HG03095 (cell line): ENCODE data around the gene MTA3.

ENCODE experiments used
- ATAC-seq: cut with Tn5 transposase; IDR thresholded peaks from one replicate; pipeline ENCODE4 v1.9.1; 2021; ENCODE audit warnings: moderate library complexity; ENCODE audit not compliant: unreplicated experiment

The MTA3 gene

DNA sequence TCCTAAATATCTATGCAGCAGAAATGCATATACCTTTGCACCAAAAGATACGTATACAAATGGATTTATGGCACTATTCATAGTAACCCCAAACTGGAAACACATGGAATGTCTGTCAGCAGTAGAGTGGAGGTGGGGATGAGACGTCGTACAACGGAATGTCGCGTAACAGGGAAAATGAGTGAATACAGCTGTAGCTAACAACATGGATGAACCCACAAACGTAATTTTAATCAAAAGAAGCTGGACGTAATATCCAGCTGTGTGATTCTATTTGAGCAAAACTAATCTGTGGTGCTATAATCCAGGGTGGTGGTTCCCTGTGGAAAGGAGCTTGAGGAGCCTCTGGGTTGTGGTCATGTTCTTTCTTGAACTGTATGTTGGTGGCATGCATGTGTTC, 89.9 kb downstream of the MTA3 start:
- no peak for ATAC-seq

- no peak for ATAC-seq
These were observed 91.2 kb downstream of the MTA3 start for GRCh38 chr2:42659609-42660008.

DNA sequence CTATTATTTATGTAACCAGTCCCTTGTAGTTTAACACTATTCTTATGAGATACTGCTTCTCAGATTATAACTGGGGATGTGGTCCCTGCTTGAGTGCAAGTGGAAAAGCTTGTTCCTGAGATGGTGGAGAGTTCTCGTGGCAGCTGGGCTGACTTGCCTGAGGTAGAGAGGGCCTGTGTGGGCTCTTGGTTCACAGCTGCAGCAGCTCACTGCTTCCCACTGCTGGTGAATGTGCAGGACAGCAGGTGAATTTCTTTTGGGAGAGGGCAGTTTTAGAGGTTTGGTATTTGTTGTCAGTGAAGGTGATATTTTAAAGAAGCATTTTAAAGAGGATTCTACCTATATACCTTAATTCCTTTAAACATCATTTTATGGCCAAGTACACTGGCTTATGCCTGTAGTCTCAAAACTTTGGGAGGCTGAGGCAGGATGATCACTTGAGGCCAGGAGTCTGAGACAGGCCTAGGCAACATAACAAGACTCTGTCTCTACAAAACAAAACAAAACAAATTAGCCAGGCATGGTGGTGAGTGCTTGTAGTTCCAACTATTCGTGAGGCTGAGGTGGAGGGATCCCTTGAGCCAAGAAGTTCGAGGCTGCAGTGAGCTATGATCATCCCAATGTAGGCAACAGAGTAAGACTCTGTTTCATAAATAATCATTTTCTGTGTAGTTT, 94.8 kb downstream of the MTA3 start:
- ATAC-seq, result peak; percentile 62

GRCh38 chr2:42663828-42664227, 95.4 kb downstream of the MTA3 start:
- ATAC-seq, result peak; percentile 50

DNA sequence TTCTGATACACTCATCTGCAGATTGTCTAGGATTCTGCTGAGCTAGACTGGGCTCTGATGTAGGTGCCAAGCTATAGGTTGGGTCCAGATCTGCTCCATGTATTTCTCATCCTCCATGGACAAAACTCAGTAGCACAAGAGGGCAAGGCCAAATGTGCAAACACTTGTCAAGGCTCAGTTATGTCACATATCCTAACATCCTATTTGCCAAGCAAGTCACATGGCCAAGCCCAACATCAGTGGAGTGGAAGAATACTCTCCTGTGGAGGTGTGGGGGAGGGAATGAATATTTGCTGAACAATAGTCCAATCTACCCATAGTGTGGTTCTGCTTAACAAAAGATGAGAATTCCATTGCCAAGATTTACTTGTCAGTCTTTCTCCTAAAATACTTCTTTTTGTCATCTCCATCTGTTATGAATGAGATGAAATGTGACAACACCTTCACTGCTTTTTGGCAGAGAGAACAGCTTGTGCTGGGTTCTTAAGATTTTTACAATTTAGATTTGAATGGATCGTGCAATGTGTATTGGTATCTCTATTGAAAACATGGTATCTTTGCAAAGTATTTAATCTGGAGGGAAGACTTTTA, 105.7 kb downstream of the MTA3 start:
- no peak for ATAC-seq

DNA sequence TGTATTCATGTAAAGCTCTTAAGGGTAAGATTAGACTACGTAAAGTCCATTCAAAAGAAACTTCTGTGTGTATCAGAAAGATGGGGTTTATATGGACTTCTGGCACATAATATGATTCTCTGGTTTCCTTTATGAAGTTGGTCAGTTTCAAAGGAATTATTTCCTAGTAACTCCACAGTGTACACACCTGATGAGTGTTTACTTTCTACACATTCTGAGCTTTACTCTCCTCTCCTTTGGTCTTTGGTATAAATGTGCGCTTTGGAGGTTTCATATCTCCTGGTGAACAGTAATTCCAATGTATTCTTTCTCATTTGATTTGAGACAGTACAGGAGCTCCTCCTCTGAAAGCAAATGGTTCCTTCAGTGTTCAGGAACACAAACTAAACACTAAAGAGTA, 107.4 kb downstream of the MTA3 start:
- ATAC-seq, result no peak

DNA sequence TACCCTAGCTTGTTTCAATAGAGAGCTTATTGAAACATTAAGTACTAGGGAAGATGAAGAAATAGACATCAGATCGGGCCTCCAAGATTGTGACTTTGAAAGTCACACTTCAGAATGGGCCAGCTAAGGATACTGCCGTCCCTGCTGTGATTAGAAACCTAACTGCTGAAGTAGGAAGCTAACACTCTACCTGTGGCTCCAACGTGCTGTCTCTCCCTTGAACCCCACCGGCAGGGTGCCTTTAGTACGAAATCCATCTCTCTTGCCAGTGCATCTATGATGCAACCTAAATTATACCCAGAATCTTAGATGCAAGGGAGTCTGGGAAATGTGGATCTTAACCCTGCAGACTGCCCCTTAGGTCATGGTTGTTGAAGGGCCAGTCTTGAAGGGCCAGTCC, 116.9 kb downstream of the MTA3 start:
- no peak for ATAC-seq

DNA sequence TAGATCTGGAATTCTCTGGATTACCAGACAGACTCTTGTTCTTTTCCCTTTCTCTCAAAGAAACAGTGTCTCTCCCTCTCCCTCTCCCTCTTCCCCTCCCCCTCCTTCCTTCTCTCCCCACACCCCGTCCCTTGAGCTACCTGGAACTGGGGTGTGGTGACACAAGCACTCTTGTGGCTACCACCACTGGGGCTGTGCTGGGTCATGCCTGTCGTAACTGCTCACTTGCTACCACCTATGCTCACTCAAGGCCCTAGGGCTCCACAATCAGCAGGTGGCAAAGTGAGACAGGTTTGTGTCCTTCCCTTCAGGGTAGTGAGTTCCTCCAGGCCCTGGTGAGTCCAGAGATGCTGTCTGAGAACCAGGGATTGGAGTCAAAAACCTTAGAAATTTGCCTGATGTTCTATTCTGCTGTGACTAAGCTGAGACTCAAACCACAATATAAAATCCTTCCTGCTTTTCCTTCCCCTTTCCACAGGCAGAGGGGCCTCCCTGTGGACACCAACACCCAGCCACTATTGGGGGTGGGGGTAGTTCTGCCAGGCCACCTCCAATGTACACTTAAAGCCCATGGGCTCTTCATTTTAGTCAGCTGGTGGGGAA, 124.7 kb downstream of the MTA3 start:
- ATAC-seq, result no peak

- ATAC-seq, result no peak
These were observed 125.5 kb downstream of the MTA3 start for GRCh38 chr2:42693688-42694479.

- ATAC-seq, result no peak
These were observed 128.6 kb downstream of the MTA3 start for GRCh38 chr2:42696987-42697386.

DNA sequence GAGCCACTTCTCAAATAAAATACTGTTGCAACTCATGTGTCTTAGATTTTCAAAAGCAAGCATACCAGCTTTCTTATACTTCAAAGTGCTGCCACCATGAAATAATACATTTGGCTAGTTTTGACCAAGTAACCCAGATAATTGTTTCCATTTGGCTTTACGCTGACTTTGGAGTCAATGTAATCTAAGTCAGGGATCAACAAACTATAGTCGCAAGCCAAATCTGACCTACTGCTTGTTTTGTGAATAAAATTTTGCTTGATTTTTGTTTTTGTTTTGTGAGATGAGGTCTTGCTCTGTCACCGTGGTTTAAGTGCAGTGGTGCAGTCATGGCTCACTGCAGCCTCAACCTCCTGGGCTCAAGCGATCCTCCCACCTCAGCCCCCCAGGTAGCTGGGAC, 130.5 kb downstream of the MTA3 start:
- ATAC-seq, result no peak

DNA sequence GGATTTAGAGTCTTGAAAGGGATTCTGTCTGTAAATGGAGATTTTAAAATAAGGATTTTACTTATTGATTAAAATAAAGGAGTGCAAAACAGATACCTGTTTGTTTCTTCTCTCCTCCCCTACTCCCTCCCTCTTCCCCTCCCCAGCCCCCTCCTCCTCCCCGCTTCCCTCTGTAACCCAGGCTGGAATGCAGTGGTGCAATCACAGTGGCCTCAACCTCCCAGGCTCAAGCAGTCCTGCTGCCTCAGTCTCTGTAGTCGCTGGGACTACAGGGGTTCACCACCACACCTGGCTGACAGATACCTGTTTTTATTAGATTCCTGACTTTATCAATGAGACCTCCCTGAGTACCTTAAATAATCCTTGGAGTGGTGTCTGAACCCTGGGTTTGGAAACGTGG, 138.4 kb downstream of the MTA3 start:
- ATAC-seq, result no peak

- no peak for ATAC-seq
These were observed 139.7 kb downstream of the MTA3 start for GRCh38 chr2:42708179-42708578.

DNA sequence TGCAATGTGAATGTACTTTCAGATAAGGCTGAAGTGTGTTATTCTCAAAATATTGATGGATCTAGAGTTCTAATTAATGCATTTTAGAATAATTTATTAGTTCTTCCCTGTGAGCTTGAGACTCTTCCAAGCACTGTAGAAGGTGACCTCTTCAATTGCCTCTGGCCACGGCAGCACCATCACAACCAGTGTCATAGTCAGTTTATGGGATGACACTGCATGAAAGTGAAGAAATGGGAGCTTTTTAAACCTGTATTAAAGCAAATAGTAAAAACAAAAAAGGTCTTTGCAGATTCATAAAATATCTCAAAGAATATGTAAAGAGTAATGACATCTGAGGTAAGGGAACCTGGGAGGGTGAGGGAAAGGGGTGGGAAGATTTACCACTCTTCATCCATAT, 143.5 kb downstream of the MTA3 start:
- no peak for ATAC-seq

GRCh38 chr2:42712934-42713333, 144.5 kb downstream of the MTA3 start:
- ATAC-seq, result no peak

- ATAC-seq, result no peak
These were observed 145.5 kb downstream of the MTA3 start for GRCh38 chr2:42713920-42714319.

GRCh38 chr2:42714686-42715085, 146.3 kb downstream of the MTA3 start:
- no peak for ATAC-seq

GRCh38 chr2:42721898-42722297, 153.5 kb downstream of the MTA3 start:
- no peak for ATAC-seq

GRCh38 chr2:42722320-42723190, 154.1 kb downstream of the MTA3 start:
- ATAC-seq, result peak; percentile 96

GRCh38 chr2:42723465-42723864, 155.0 kb downstream of the MTA3 start:
- ATAC-seq, result no peak

- no peak for ATAC-seq
These were observed 156.5 kb downstream of the MTA3 start for GRCh38 chr2:42724886-42725285.
